PFSK-1 (cell line): ENCODE measurements around the gene ANKRD13B.

Source experiments
- FOXP2 ChIP-seq: optimal IDR thresholded peaks from 2 replicates; pipeline ENCODE3; 2011; ENCODE audit warnings: borderline replicate concordance, control low read depth, inconsistent platforms; ENCODE audit not compliant: insufficient read depth; ENCODE audit errors: extremely low read length, extremely low read depth
- POLR2AphosphoS5 ChIP-seq: IDR thresholded peaks from 2 replicates; pipeline ENCODE4 v1.6.1; 2012; ENCODE audit warnings: low read depth, mild to moderate bottlenecking, control low read depth, low read length, moderate library complexity
- SIN3A ChIP-seq: IDR thresholded peaks from 2 replicates; pipeline ENCODE4 v1.6.1; 2012; ENCODE audit warnings: mild to moderate bottlenecking, low read length, moderate library complexity, borderline replicate concordance; ENCODE audit not compliant: insufficient read depth
- TAF1 ChIP-seq: IDR thresholded peaks from 2 replicates; pipeline ENCODE4 v1.6.1; 2012; ENCODE audit warnings: low read length, control low read depth, borderline replicate concordance; ENCODE audit not compliant: insufficient read depth
- TF ChIP-seq, protein P1 (sequence below), 2 experiments: IDR thresholded peaks; 2 replicates each; pipeline versions ENCODE4 v1.6.1 to v1.8.0; 2011 to 2012; ENCODE audit warnings: low read depth in 2 of 2, low read length in 2 of 2, control low read depth in 1 of 2, inconsistent platforms in 1 of 2, mild to moderate bottlenecking in 1 of 2, moderate library complexity in 1 of 2; ENCODE audit not compliant: insufficient read depth in 1 of 2

The ANKRD13B gene

DNA sequence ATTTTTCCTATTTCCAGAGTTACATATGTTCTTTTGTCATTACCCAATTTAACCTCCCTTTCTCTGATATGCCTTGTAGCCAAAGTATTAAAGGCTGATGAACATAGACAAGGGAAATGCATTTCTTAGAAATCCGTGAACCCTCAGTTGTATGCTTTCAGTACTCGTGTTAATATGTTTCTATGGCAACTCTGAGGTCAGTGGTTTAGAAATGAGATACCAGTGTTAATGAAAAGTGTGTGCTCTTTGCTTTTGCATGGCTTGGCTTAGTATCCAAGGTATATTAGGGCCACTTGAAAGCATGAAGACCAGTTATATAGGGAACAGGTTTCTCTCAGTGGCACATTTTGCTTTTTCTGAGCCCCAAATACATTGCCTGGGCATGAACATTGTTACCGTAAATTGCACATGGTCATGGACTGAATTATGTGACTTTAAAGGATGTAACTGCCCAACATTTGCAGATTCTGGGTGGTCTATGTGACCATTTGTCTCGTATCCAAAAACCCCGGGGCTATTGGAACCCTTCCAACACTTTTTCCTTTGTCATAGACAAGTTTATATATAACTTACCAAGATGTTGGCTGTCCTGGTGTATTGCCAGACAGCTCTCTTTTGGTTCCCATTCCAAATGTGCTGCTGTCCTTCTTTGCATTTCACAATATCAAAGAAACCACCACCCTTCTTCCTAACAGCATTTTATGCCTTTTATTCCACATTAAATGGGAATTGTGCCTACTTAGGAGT lies 43.6 kb upstream of the ANKRD13B start:
- TF ChIP-seq POLR2AphosphoS5 = no peak
- no peak for TF ChIP-seq TAF1
- TF ChIP-seq SIN3A = no peak

DNA sequence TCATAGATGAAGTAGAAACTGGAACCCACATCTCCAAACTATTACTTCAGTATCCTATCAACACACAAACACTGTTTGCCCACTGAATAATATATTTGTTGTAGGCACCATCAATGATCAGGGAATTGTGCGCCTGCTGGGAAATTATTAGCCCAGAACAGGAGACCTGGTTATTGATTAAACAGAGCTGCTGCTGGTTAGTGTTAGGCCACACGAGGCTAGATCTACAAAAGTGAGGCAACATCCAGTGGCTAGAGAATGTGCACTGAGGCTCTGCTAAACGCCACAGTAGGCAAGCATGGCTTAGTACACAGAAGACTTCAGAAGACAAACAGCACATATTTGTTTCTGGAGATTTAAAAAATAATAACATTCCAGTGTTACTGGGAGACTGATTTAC lies 37.1 kb upstream of the ANKRD13B start:
- TF ChIP-seq POLR2AphosphoS5 (no peak), SIN3A (no peak), TAF1 (no peak), FOXP2 (no peak)
- TF ChIP-seq, protein P1, sequence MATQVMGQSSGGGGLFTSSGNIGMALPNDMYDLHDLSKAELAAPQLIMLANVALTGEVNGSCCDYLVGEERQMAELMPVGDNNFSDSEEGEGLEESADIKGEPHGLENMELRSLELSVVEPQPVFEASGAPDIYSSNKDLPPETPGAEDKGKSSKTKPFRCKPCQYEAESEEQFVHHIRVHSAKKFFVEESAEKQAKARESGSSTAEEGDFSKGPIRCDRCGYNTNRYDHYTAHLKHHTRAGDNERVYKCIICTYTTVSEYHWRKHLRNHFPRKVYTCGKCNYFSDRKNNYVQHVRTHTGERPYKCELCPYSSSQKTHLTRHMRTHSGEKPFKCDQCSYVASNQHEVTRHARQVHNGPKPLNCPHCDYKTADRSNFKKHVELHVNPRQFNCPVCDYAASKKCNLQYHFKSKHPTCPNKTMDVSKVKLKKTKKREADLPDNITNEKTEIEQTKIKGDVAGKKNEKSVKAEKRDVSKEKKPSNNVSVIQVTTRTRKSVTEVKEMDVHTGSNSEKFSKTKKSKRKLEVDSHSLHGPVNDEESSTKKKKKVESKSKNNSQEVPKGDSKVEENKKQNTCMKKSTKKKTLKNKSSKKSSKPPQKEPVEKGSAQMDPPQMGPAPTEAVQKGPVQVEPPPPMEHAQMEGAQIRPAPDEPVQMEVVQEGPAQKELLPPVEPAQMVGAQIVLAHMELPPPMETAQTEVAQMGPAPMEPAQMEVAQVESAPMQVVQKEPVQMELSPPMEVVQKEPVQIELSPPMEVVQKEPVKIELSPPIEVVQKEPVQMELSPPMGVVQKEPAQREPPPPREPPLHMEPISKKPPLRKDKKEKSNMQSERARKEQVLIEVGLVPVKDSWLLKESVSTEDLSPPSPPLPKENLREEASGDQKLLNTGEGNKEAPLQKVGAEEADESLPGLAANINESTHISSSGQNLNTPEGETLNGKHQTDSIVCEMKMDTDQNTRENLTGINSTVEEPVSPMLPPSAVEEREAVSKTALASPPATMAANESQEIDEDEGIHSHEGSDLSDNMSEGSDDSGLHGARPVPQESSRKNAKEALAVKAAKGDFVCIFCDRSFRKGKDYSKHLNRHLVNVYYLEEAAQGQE (IDR thresholded peaks at IDR 0.05; ENCODE audit: insufficient read depth in 1 of 2, low read depth in 2 of 2, low read length in 2 of 2) = no peak

DNA sequence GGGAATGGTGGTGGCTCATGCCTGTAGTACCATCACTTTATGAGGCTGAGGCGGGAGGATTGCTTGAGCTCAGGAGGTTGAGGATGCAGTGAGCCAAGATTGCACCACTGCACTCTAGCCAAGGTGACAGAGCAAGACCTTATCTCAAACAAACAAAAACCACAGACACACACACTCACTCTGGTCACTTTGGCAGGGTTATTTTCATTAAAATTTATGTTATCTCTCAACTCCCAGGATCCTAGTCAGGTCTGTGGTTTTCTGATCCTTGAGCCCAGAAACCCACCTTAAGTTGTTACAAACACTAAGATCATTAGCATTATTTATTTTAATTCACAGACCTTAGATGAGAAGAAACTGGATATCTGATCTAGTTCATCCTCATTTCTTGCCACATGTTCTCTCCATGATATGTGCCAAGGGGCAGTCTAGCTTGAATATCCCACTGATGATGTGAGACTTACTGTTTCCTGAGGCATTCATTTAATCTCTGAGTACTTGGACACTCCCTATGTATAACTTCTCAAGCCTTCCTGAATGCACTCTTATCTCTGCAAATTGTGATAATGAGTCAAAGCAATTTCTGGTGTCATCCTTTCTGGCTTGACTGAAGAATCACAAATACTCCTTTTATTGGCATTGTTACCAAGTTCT lies 35.7 kb upstream of the ANKRD13B start:
- TF ChIP-seq, protein P1 (IDR thresholded peaks at IDR 0.05; ENCODE audit: insufficient read depth in 1 of 2, low read depth in 2 of 2, low read length in 2 of 2) = no peak
- no peak for TF ChIP-seq SIN3A
- no peak for TF ChIP-seq TAF1
- TF ChIP-seq POLR2AphosphoS5 = no peak
- no peak for TF ChIP-seq FOXP2

DNA sequence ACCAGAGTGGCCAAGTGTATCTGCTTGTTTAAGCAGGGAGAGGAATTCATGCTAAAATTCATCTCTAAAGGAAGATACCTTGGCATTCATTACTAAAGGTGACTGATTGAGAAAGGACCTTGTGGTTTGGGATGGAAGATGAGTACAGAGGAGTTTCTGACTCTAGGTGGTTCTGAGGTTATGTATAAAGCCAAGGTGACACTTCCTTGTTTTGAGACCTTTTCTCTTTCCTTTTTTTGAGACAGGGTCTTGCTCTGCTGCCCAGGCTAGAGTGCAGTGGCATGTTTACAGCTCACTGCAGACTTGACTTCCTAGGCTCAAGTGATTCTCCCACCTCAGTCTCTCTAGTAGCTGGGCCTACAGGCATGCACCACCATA lies 35.2 kb upstream of the ANKRD13B start:
- TF ChIP-seq POLR2AphosphoS5 (no peak), FOXP2 (no peak), SIN3A (no peak), TAF1 (no peak)
- TF ChIP-seq, protein P1 (IDR thresholded peaks at IDR 0.05; ENCODE audit: insufficient read depth in 1 of 2, low read depth in 2 of 2, low read length in 2 of 2) = no peak

DNA sequence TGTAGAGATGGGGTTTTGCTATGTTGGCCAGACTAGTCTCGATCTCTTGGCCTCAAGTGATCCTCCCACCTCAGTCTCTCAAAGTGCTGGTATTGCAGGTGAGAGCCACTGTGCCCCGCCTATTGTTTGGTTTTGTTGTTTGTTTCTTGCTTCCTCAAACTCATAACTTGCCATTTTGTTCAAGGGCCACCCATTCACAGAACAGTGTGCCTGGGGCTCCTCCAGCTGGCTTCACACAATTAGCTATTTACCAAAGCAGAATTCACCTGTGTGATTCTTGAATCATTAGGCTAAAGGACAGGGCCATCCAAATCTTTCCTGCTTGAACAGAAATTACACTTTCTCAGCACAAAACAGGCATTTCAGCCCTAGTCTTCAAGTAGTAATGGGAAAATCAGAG lies 33.3 kb upstream of the ANKRD13B start:
- TF ChIP-seq TAF1 (no peak), POLR2AphosphoS5 (no peak), FOXP2 (no peak), SIN3A (no peak)
- TF ChIP-seq, protein P1 (IDR thresholded peaks at IDR 0.05; ENCODE audit: insufficient read depth in 1 of 2, low read depth in 2 of 2, low read length in 2 of 2) = no peak
